DOHH2 (cell line): ENCODE data around the gene TMEM239.

ENCODE experiments used
- H3F3A ChIP-seq: fragments of 200-600 bp; sonication (generic), shearing (Covaris generic); 2 replicates; pipeline ENCODE4 v1.6.0; 2016; ENCODE audit warnings: antibody characterized with exemption, mild to moderate bottlenecking; ENCODE audit not compliant: control insufficient read depth, insufficient read depth
- H3K27ac ChIP-seq: fragments of 200-600 bp; sonication (generic); 2 replicates; pipeline ENCODE4 v1.5.1; 2014; ENCODE audit warnings: low read depth, mild to moderate bottlenecking, low read length, moderate library complexity
- H3K27me3 ChIP-seq: fragments of 200-600 bp; sonication (generic); 2 replicates; pipeline ENCODE4 v1.6.1; 2014; ENCODE audit warnings: mild to moderate bottlenecking, low read length, mixed read lengths; ENCODE audit not compliant: control insufficient read depth
- H3K36me3 ChIP-seq: fragments of 200-600 bp; sonication (generic); 2 replicates; pipeline ENCODE4 v1.6.1; 2014; ENCODE audit warnings: mild to moderate bottlenecking, low read length, moderate library complexity, mixed read lengths; ENCODE audit not compliant: control insufficient read depth
- H3K4me1 ChIP-seq: fragments of 200-600 bp; sonication (generic); 2 replicates; pipeline ENCODE4 v1.6.1; 2014; ENCODE audit warnings: mild to moderate bottlenecking, low read length, mixed read lengths; ENCODE audit not compliant: control insufficient read depth
- H3K4me2 ChIP-seq: fragments of 200-600 bp; sonication (generic); 2 replicates; pipeline ENCODE4 v1.6.0; 2014; ENCODE audit warnings: mild to moderate bottlenecking, low read length, moderate library complexity
- H3K4me3 ChIP-seq: fragments of 200-600 bp; sonication (generic); 2 replicates; pipeline ENCODE4 v1.5.1; 2014; ENCODE audit warnings: mild to moderate bottlenecking, low read length, mixed read lengths
- H3K79me2 ChIP-seq: fragments of 200-600 bp; sonication (generic); 2 replicates; pipeline ENCODE4 v1.6.1; 2014; ENCODE audit warnings: mild to moderate bottlenecking, low read length, mixed read lengths; ENCODE audit not compliant: control insufficient read depth
- H3K9me2 ChIP-seq: fragments of 200-600 bp; sonication (generic); replicated peaks from 2 replicates; pipeline ENCODE4 v1.6.1; 2014; ENCODE audit warnings: mild to moderate bottlenecking, low read length, mixed read lengths; ENCODE audit not compliant: control insufficient read depth
- H3K9me3 ChIP-seq: fragments of 200-600 bp; sonication (generic); 2 replicates; pipeline ENCODE4 v1.6.1; 2014; ENCODE audit warnings: antibody characterized with exemption, low read length, mixed read lengths; ENCODE audit not compliant: control insufficient read depth, insufficient read depth
- H4K20me1 ChIP-seq: fragments of 200-600 bp; sonication (generic); 2 replicates; pipeline ENCODE4 v1.6.0; 2014; ENCODE audit warnings: low read depth, mild to moderate bottlenecking, antibody characterized with exemption, low read length, moderate library complexity; ENCODE audit not compliant: control insufficient read depth, insufficient read depth
- EZH2phosphoT487 ChIP-seq: fragments of 200-600 bp; sonication (generic); IDR thresholded peaks from 2 replicates; pipeline ENCODE4 v1.6.1; 2017; ENCODE audit warnings: borderline replicate concordance, mild to moderate bottlenecking, antibody characterized with exemption, low read length, moderate library complexity, mixed read lengths
- TF ChIP-seq, protein P1 (sequence below): fragments of 200-600 bp; sonication (generic); IDR thresholded peaks from one replicate; pipeline ENCODE4 v1.5.1; 2014; ENCODE audit warnings: antibody characterized with exemption, mild to moderate bottlenecking, low read depth, low read length; ENCODE audit not compliant: poor library complexity, severe bottlenecking

Gene TMEM239

GRCh38 chr20:2778602-2779321 is 37.4 kb upstream of the TMEM239 start:
- no peaks in the 10 kb centered on the region for H4K20me1 ChIP-seq
- no peaks in the 10 kb centered on the region for H3K9me3 ChIP-seq
- H3K27ac ChIP-seq, result no peak overlapping the region
- H3K27me3 ChIP-seq, result peaks cover 17% of the 10 kb centered on the region
- H3K9me2 ChIP-seq, result no peaks in the 10 kb centered on the region
- no peaks in the 10 kb centered on the region for H3F3A ChIP-seq
- TF ChIP-seq, protein P1, sequence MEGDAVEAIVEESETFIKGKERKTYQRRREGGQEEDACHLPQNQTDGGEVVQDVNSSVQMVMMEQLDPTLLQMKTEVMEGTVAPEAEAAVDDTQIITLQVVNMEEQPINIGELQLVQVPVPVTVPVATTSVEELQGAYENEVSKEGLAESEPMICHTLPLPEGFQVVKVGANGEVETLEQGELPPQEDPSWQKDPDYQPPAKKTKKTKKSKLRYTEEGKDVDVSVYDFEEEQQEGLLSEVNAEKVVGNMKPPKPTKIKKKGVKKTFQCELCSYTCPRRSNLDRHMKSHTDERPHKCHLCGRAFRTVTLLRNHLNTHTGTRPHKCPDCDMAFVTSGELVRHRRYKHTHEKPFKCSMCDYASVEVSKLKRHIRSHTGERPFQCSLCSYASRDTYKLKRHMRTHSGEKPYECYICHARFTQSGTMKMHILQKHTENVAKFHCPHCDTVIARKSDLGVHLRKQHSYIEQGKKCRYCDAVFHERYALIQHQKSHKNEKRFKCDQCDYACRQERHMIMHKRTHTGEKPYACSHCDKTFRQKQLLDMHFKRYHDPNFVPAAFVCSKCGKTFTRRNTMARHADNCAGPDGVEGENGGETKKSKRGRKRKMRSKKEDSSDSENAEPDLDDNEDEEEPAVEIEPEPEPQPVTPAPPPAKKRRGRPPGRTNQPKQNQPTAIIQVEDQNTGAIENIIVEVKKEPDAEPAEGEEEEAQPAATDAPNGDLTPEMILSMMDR, result no peak
- no peaks in the 10 kb centered on the region for H3K36me3 ChIP-seq
- no peaks in the 10 kb centered on the region for H3K4me1 ChIP-seq
- H3K4me3 ChIP-seq, result no peak overlapping the region
- no peak overlapping the region for H3K4me2 ChIP-seq
- H3K79me2 ChIP-seq, result no peaks in the 10 kb centered on the region

GRCh38 chr20:2780948-2781347 is 35.2 kb upstream of the TMEM239 start:
- no peaks in the 10 kb centered on the region for H3K4me1 ChIP-seq
- H3K79me2 ChIP-seq, result no peaks in the 10 kb centered on the region
- peaks cover 13% of the 10 kb centered on the region for H3K27me3 ChIP-seq
- H3K27ac ChIP-seq, result no peak overlapping the region
- H3K4me2 ChIP-seq, result no peak overlapping the region
- H4K20me1 ChIP-seq, result no peaks in the 10 kb centered on the region
- TF ChIP-seq, protein P1, result no peak
- no peak for TF ChIP-seq EZH2phosphoT487
- no peaks in the 10 kb centered on the region for H3K9me2 ChIP-seq
- H3K36me3 ChIP-seq, result no peaks in the 10 kb centered on the region
- no peaks in the 10 kb centered on the region for H3F3A ChIP-seq
- no peaks in the 10 kb centered on the region for H3K9me3 ChIP-seq
- H3K4me3 ChIP-seq, result no peak overlapping the region

DNA sequence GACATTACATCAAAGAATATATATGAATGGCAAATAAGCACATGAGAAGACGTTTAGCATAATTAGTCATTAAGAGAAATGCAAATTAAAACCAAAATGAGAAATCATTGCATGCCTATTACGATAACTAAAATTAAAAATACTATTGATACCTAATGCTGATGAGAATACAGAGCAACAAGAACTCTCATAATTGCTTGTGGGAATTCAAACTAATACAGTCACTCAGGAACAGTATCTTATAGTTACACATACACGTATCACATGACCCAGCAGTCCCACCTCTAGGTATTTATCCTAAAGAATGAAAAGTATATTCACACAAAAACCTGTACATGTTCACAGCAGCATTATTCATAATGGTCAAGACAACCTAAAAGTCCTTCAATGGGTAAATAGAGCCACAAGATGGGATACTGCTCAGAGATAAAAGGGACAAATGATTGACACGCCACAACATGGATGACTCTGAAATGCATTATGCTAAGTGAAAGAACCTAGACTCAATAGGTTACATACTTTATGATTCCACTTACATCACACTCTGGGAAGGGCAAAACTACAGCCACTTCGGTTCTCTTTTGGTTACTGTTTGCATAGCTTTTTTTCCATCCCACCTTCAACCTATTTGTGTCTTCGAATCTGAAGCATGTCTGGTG is 32.1 kb upstream of the TMEM239 start:
- H3K4me1 ChIP-seq, result no peaks in the 10 kb centered on the region
- H3K9me3 ChIP-seq, result no peaks in the 10 kb centered on the region
- peaks cover 7% of the 10 kb centered on the region for H3K27me3 ChIP-seq
- H4K20me1 ChIP-seq, result no peaks in the 10 kb centered on the region
- TF ChIP-seq, protein P1, result no peak
- no peak for TF ChIP-seq EZH2phosphoT487
- no peak overlapping the region for H3K4me2 ChIP-seq
- no peaks in the 10 kb centered on the region for H3K79me2 ChIP-seq
- no peaks in the 10 kb centered on the region for H3K9me2 ChIP-seq
- no peaks in the 10 kb centered on the region for H3K36me3 ChIP-seq
- no peak overlapping the region for H3K27ac ChIP-seq
- H3K4me3 ChIP-seq, result no peak overlapping the region
- H3F3A ChIP-seq, result no peaks in the 10 kb centered on the region
